Gastrocnemius medialis (tissue), 4 donors: ENCODE measurements around the gene FAM181A.
A peak's percentile ranks its signal among the peaks of the same experiment; 100 is the strongest.

ENCODE experiments used
- CTCF ChIP-seq, 5 experiments: fragments of 450-650 bp in 3 of 5; fragments of 200-600 bp in 2 of 5; sonication (generic) in 2 of 5; IDR thresholded peaks in 4 of 5; conservative IDR thresholded peaks in 1 of 5; 1 replicate in 4 of 5; 2 replicates in 1 of 5; pipeline ENCODE4 v1.5.1; 2016 to 2019; ENCODE audit warnings: antibody characterized with exemption in 5 of 5, mild to moderate bottlenecking in 3 of 5, moderate library complexity in 3 of 5
- POLR2A ChIP-seq, 2 donors: fragments of 450-650 bp; IDR thresholded peaks; one replicate each; pipeline ENCODE4 v1.6.1; 2017; ENCODE audit warnings: antibody characterized with exemption in 2 of 2, mild to moderate bottlenecking in 2 of 2, moderate library complexity in 2 of 2

- TF ChIP-seq CTCF (IDR thresholded peaks at IDR 0.05 in 4 of 5, conservative IDR thresholded peaks at IDR 0.05 in 1 of 5) (no peak), POLR2A (IDR thresholded peaks at IDR 0.05) (peak in 1 of 2 donors; percentile 8)
Measured at GRCh38 chr14:93957751-93958566, 30.8 kb downstream of the FAM181A start.
